GM18517 (cell line): ENCODE measurements around the gene DESI2.

Experiments used
- ATAC-seq: cut with Tn5 transposase; IDR thresholded peaks from one replicate; pipeline ENCODE4 v1.9.1; 2021; ENCODE audit warnings: mild to moderate bottlenecking, moderate library complexity; ENCODE audit not compliant: unreplicated experiment

Gene DESI2

GRCh38 chr1:244751271-244751895, 98.5 kb downstream of the DESI2 start:
- no peak for ATAC-seq

GRCh38 chr1:244755673-244756072, 102.7 kb downstream of the DESI2 start:
- ATAC-seq, result no peak

GRCh38 chr1:244757091-244757939, 104.4 kb downstream of the DESI2 start:
- ATAC-seq, result no peak
